Measurements from ENCODE around the gene RAB3A.

Gene RAB3A

DNA sequence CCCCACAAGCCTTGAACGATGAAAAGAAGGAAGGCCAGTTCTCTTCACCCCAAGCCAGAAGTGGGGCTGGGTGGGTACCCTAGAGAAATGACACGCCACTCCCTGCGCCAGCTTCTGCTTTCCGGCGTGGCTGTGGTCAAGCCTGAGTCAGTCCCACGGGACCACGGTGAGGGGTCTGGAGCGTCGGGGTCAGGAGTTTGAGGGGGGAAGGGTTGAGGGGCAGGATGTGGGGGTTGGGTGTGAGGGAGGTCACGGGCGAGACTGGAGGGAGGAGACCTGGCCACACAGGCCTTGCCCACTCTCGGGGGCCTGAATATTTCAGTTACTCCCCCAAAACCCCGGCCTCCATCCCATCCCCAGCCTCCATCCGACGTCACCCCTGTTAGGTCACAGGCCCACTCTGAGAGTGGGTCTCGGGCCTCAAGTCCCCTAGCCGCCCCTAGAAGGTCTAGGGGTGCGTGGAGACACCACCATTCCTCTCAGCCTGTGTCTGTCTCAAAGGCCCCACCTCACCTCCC, 30.7 kb downstream of the RAB3A start:
- no peak for TF ChIP-seq POLR2AphosphoS5 (IDR thresholded peaks at IDR 0.05; ENCODE audit: borderline replicate concordance, low read depth, low read length)
- TF ChIP-seq EZH2 (IDR thresholded peaks at IDR 0.05) = no peak
- no peak for TF ChIP-seq FOXP2 (optimal IDR thresholded peaks at IDR 0.05; ENCODE audit: control extremely low read depth, extremely low read length, insufficient read depth)
- Histone ChIP-seq H3K36me3 (ENCODE audit: insufficient read depth, low read length) (peaks cover 4% of the 10 kb centered on the region; the same call in 1 of the 2 replicates), H3K9me3 (ENCODE audit: low read depth, low read length) (no peaks in the 10 kb centered on the region), H3K27ac (no peak overlapping the region), H3K9ac (ENCODE audit: insufficient read length) (no peak overlapping the region), H3K4me3 (peak overlapping the region; percentile 79)
- DNase-seq (ENCODE audit: low read depth, low spot score) = no peak

- no peaks in the 10 kb centered on the region for H3K9me3 ChIP-seq (ENCODE audit: low read depth, low read length)
- H3K4me3 ChIP-seq = no peak overlapping the region
- H3K36me3 ChIP-seq (ENCODE audit: insufficient read depth, low read length) = peaks cover 4% of the 10 kb centered on the region; the same call in 1 of the 2 replicates
- DNase-seq (ENCODE audit: low read depth, low spot score) = no peak
- H3K27ac ChIP-seq = no peak overlapping the region
- no peak overlapping the region for H3K9ac ChIP-seq (ENCODE audit: insufficient read length)
- TF ChIP-seq POLR2AphosphoS5 (IDR thresholded peaks at IDR 0.05; ENCODE audit: borderline replicate concordance, low read depth, low read length) (no peak), FOXP2 (optimal IDR thresholded peaks at IDR 0.05; ENCODE audit: control extremely low read depth, extremely low read length, insufficient read depth) (no peak), EZH2 (IDR thresholded peaks at IDR 0.05) (no peak)
Measured at GRCh38 chr19:18172331-18173053, 31.4 kb downstream of the RAB3A start.

DNA sequence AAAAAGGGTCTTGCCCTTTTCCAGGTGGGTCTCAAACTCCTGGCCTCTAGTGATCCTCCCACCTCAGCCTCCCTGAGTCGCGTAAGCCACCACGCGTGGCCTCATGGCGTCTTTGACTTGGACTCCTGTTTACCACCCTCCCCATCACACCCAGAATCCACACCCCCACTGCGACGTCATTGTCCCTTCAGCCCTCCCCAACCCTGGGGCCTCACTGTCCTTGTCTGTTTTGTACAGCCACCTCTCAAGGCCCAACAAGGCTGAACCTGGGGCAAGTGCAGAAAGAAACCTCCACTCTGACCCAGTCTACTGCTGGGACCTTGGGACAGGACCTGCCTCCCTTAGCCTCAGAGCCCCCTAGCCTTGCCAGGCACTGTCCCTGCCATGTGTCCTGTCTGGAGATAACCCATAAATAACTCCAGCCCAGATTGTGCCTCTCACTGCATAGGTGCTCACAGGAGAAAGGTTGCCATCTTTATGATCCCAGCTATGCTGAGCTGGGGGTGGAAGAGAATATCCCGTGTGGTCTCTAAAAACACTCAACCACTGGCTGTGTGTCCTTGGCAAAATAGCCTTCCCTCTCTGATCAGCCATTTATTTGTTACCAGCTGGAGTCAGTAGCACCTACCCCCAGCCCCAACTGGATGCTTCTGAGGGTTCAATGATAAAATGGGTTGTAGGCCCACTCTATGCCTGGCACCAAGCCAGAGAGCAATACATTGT, 32.1 kb downstream of the RAB3A start:
- no peak for DNase-seq (ENCODE audit: low read depth, low spot score)
- TF ChIP-seq EZH2 (IDR thresholded peaks at IDR 0.05) (no peak), POLR2AphosphoS5 (IDR thresholded peaks at IDR 0.05; ENCODE audit: borderline replicate concordance, low read depth, low read length) (no peak), FOXP2 (optimal IDR thresholded peaks at IDR 0.05; ENCODE audit: control extremely low read depth, extremely low read length, insufficient read depth) (no peak)
- H3K4me3 ChIP-seq = no peak overlapping the region
- no peaks in the 10 kb centered on the region for H3K9me3 ChIP-seq (ENCODE audit: low read depth, low read length)
- H3K36me3 ChIP-seq (ENCODE audit: insufficient read depth, low read length) = peaks cover 4% of the 10 kb centered on the region; the same call in 1 of the 2 replicates
- no peak overlapping the region for H3K9ac ChIP-seq (ENCODE audit: insufficient read length)
- no peak overlapping the region for H3K27ac ChIP-seq

- Histone ChIP-seq H3K9ac (ENCODE audit: insufficient read length) (no peak overlapping the region), H3K27ac (no peak overlapping the region), H3K9me3 (ENCODE audit: low read depth, low read length) (no peaks in the 10 kb centered on the region), H3K4me3 (no peak overlapping the region), H3K36me3 (ENCODE audit: insufficient read depth, low read length) (peaks cover 8% of the 10 kb centered on the region; the same call in 1 of the 2 replicates)
- no peak for DNase-seq (ENCODE audit: low read depth, low spot score)
- TF ChIP-seq EZH2 (IDR thresholded peaks at IDR 0.05) = no peak
- no peak for TF ChIP-seq POLR2AphosphoS5 (IDR thresholded peaks at IDR 0.05; ENCODE audit: borderline replicate concordance, low read depth, low read length)
- no peak for TF ChIP-seq FOXP2 (optimal IDR thresholded peaks at IDR 0.05; ENCODE audit: control extremely low read depth, extremely low read length, insufficient read depth)
Measured at GRCh38 chr19:18170714-18171255, 33.1 kb downstream of the RAB3A start.

DNA sequence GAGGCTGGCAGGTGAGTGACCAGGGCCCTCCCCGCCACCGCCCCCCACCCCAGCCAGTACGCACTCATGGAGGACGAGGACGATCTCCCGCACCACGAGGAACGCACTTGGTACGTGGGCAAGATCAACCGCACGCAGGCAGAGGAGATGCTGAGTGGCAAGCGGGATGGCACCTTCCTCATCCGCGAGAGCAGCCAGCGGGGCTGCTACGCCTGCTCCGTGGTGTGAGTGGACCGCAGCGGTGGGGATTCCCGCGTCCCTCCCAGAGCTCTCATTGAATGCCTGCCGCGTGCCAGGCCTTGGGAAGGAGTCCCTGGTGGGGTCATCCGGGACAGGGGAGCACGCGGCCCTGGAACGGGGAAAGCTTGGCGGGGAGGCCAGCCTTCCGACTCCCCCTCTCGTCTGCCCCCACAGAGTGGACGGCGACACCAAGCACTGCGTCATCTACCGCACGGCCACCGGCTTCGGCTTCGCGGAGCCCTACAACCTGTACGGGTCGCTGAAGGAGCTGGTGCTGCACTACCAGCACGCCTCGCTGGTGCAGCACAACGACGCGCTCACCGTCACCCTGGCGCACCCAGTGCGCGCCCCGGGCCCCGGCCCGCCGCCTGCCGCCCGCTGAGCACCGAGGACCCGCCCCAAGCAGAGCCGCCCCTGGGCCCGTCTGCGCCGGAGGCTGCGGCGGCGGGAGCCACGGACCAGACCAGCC, 35.0 kb downstream of the RAB3A start:
- H3K9me3 ChIP-seq (ENCODE audit: low read depth, low read length) = no peaks in the 10 kb centered on the region
- no peak for DNase-seq (ENCODE audit: low read depth, low spot score)
- H3K36me3 ChIP-seq (ENCODE audit: insufficient read depth, low read length) = peaks cover 13% of the 10 kb centered on the region; the same call in 1 of the 2 replicates
- no peak for TF ChIP-seq FOXP2 (optimal IDR thresholded peaks at IDR 0.05; ENCODE audit: control extremely low read depth, extremely low read length, insufficient read depth)
- no peak for TF ChIP-seq POLR2AphosphoS5 (IDR thresholded peaks at IDR 0.05; ENCODE audit: borderline replicate concordance, low read depth, low read length)
- TF ChIP-seq EZH2 (IDR thresholded peaks at IDR 0.05) = no peak
- no peak overlapping the region for H3K9ac ChIP-seq (ENCODE audit: insufficient read length)
- H3K4me3 ChIP-seq = no peak overlapping the region
- no peak overlapping the region for H3K27ac ChIP-seq

DNA sequence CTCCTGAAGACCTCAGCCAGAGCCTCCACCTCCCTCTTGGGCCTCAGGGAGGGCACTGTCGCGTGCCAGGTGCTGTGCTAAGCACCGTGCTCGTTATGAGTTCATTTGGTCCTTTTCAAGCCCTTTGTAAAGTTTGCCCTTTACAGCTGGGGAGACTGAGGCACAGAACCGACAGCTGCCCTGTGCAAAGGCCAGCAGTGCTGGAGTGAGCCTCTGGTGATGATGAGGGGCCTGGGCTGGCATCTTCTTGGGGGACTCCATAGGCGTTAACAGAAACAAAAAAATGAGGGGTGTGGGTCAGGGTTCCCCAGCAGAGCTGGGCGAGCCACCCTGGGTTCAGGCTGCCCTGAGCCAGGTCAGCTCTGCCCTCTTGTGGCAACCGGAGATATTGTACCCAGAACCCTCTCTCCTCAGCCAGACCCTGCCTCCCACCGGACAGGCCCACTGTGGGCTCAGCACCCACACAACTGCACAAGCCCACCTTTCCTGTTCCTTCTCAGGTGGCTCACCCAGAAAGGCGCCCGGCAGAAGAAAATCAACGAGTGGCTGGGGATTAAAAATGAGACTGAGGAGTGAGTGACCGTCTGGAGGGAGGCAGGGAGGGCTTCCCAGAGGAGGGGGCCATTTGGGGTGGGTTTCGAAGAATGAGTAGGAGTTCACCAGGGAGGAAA, 35.7 kb downstream of the RAB3A start:
- H3K27ac ChIP-seq = no peak overlapping the region
- DNase-seq (ENCODE audit: low read depth, low spot score) = no peak

GRCh38 chr19:18167011-18167410, 36.8 kb downstream of the RAB3A start:
- no peak overlapping the region for H3K4me3 ChIP-seq
- H3K27ac ChIP-seq = no peak overlapping the region
- no peaks in the 10 kb centered on the region for H3K9me3 ChIP-seq (ENCODE audit: low read depth, low read length)
- TF ChIP-seq EZH2 (IDR thresholded peaks at IDR 0.05) (no peak), POLR2AphosphoS5 (IDR thresholded peaks at IDR 0.05; ENCODE audit: borderline replicate concordance, low read depth, low read length) (no peak), FOXP2 (optimal IDR thresholded peaks at IDR 0.05; ENCODE audit: control extremely low read depth, extremely low read length, insufficient read depth) (no peak)
- H3K36me3 ChIP-seq (ENCODE audit: insufficient read depth, low read length) = peaks cover 24% of the 10 kb centered on the region; the same call in 1 of the 2 replicates
- no peak for DNase-seq (ENCODE audit: low read depth, low spot score)
- no peak overlapping the region for H3K9ac ChIP-seq (ENCODE audit: insufficient read length)

More for the DNA sequence above, 35.7 kb downstream of the RAB3A start:
- TF ChIP-seq POLR2AphosphoS5 (IDR thresholded peaks at IDR 0.05; ENCODE audit: borderline replicate concordance, low read depth, low read length) (no peak), FOXP2 (optimal IDR thresholded peaks at IDR 0.05; ENCODE audit: control extremely low read depth, extremely low read length, insufficient read depth) (no peak), EZH2 (IDR thresholded peaks at IDR 0.05) (no peak)
- Histone ChIP-seq H3K4me3 (no peak overlapping the region), H3K36me3 (ENCODE audit: insufficient read depth, low read length) (peaks cover 15% of the 10 kb centered on the region; the same call in 1 of the 2 replicates), H3K9ac (ENCODE audit: insufficient read length) (no peak overlapping the region), H3K9me3 (ENCODE audit: low read depth, low read length) (no peaks in the 10 kb centered on the region)
